HepG2 (cell line): ENCODE data around the gene FGF4. TPM values are rescaled to one million over a fixed set of nuclear protein-coding genes. Genes with fewer than 3 reads are reported as not detected.
A peak's percentile ranks its signal among the peaks of the same experiment; 100 is the strongest.

Experiments used
- ARNT ChIP-seq: fragments of 450-650 bp; IDR thresholded peaks from 2 replicates; pipeline ENCODE4 v1.6.1; 2017
- FOXJ3 ChIP-seq: sonication (generic); formaldehyde crosslinking; IDR thresholded peaks from 2 replicates; pipeline ENCODE4 v1.4.0; 2020; ENCODE audit warnings: missing genetic modification reagents, mild to moderate bottlenecking, borderline replicate concordance
- HOMEZ ChIP-seq: IDR thresholded peaks from 2 replicates; pipeline ENCODE4 v1.6.1; 2016; ENCODE audit warnings: low read depth
- JARID2 ChIP-seq: sonication (generic); formaldehyde crosslinking; IDR thresholded peaks from 2 replicates; pipeline ENCODE4 v1.8.1; 2023; ENCODE audit warnings: missing genetic modification reagents, inconsistent platforms; ENCODE audit not compliant: insufficient replicate concordance
- MEIS1 ChIP-seq: sonication (generic); formaldehyde crosslinking; IDR thresholded peaks from 2 replicates; pipeline ENCODE4 v1.9.0; 2021; ENCODE audit warnings: mild to moderate bottlenecking, missing genetic modification reagents, moderate library complexity, borderline replicate concordance
- MYC ChIP-seq: sonication (generic); formaldehyde crosslinking; IDR thresholded peaks from 2 replicates; pipeline ENCODE4 v1.9.0; 2021; ENCODE audit warnings: missing genetic modification reagents, borderline replicate concordance
- NFYC ChIP-seq: IDR thresholded peaks from 2 replicates; pipeline ENCODE4 v1.6.1; 2016; ENCODE audit warnings: missing genetic modification reagents, missing compliant biosample characterization
- RFX5 ChIP-seq: IDR thresholded peaks from 2 replicates; pipeline ENCODE4 v1.6.1; 2011; ENCODE audit warnings: low read depth, low read length, improper control_type of control experiment
- RORA ChIP-seq: sonication (generic); formaldehyde crosslinking; IDR thresholded peaks from 2 replicates; pipeline ENCODE4 v1.5.0; 2020; ENCODE audit warnings: mild to moderate bottlenecking, missing genetic modification reagents, moderate library complexity
- SRSF1 ChIP-seq: fragments of 200-400 bp; formaldehyde crosslinking; optimal IDR thresholded peaks from 2 replicates; pipeline ENCODE3; 2017; ENCODE audit warnings: mild to moderate bottlenecking, low read depth, low read length, moderate library complexity
- TBL1XR1 ChIP-seq: fragments of 150-350 bp; IDR thresholded peaks from 2 replicates; pipeline ENCODE4 v1.6.1; 2014; ENCODE audit warnings: borderline replicate concordance, low read length; ENCODE audit not compliant: partially characterized antibody
- USF2 ChIP-seq, 2 experiments: sonication (generic) in 1 of 2; formaldehyde crosslinking in 1 of 2; IDR thresholded peaks; 2 replicates each; pipeline versions ENCODE4 v1.5.1 to v1.6.1; 2011 to 2020; ENCODE audit warnings: borderline replicate concordance in 1 of 2, low read depth in 1 of 2, low read length in 1 of 2, mild to moderate bottlenecking in 1 of 2, missing genetic modification reagents in 1 of 2, moderate library complexity in 1 of 2
- ZNF20 ChIP-seq: sonication (generic); formaldehyde crosslinking; IDR thresholded peaks from 2 replicates; pipeline ENCODE4 v1.4.0; 2020; ENCODE audit warnings: mild to moderate bottlenecking, moderate library complexity, missing genetic modification reagents
- ZNF333 ChIP-seq: sonication (generic); formaldehyde crosslinking; IDR thresholded peaks from 2 replicates; pipeline ENCODE4 v1.4.0; 2020; ENCODE audit warnings: mild to moderate bottlenecking, missing genetic modification reagents, borderline replicate concordance
- ZNF792 ChIP-seq: IDR thresholded peaks from 2 replicates; pipeline ENCODE4 v1.6.1; 2016
- ZSCAN25 ChIP-seq: sonication (generic); formaldehyde crosslinking; IDR thresholded peaks from 2 replicates; pipeline ENCODE4 v1.8.0; 2022; ENCODE audit warnings: mild to moderate bottlenecking, missing genetic modification reagents
- polyA plus RNA-seq, 8 experiments: library from polyadenylated mRNA; depleted of rRNA in 3 of 8; stranded (reverse) in 7 of 8; unstranded in 1 of 8; fragments of >200 nt; fragmentation: Illumina TruSeq in 4 of 8; extraction: Trizol in 4 of 8; gene quantifications; 2 replicates each; pipeline versions ENCODE4 v1.2.1 to v1.2.3, GENCODE V29; 2011 to 2016; ENCODE audit warnings: low read depth in 4 of 8, missing spikeins in 1 of 8, mixed read lengths in 1 of 8; ENCODE audit not compliant: insufficient read depth in 1 of 8
- total RNA-seq, 5 experiments: library from RNA; depleted of rRNA; stranded (reverse); fragments of >200 nt; fragmentation: Illumina TruSeq; extraction: Trizol; gene quantifications; 2 replicates each; pipeline ENCODE4 v1.2.3, GENCODE V29; 2016; ENCODE audit warnings: low read depth in 1 of 5
- TF ChIP-seq, protein P1 (sequence below): sonication (generic); formaldehyde crosslinking; IDR thresholded peaks from 2 replicates; pipeline ENCODE4 v1.4.0; 2020; ENCODE audit warnings: missing genetic modification reagents
- TF ChIP-seq, protein P2 (sequence below): IDR thresholded peaks from 2 replicates; pipeline ENCODE4 v1.6.1; 2016; ENCODE audit warnings: mild to moderate bottlenecking
- TF ChIP-seq, protein P3 (sequence below): sonication (generic); formaldehyde crosslinking; IDR thresholded peaks from 2 replicates; pipeline ENCODE4 v1.4.0; 2020; ENCODE audit warnings: missing genetic modification reagents
- TF ChIP-seq, protein P4 (sequence below): sonication (generic); formaldehyde crosslinking; IDR thresholded peaks from 2 replicates; pipeline ENCODE4 v1.4.0; 2020; ENCODE audit warnings: mild to moderate bottlenecking, low read depth, missing genetic modification reagents

The FGF4 gene
- total and polyA plus RNA-seq, 2 of the 13 experiments (the other 11 are each of a cell fraction or from before 2014, with no cell fraction given) = not detected

DNA sequence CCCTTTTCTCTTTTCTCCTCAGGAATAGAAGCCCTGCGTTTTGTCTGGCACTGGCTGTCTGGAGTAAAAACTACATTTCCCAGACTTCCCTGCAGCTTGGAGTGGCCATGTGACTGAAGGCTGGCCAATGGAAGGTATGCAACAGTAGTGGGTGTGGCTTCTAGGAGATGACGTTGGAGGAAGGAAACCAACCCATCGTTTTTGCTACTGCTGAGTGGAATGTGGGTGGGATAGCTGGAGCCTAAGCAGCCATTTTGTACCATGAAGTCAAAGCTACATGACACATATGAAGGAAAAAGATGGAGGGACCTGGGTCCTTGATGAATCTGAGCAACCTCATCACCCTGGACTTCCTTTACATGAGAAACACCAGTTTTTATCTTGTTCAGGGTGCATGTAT is 24.4 kb upstream of the FGF4 start (continued):
- TF ChIP-seq USF2 (IDR thresholded peaks at IDR 0.05; ENCODE audit: low read depth, low read length) (peak; percentile 57), USF2 (CRISPR knock-in tag; IDR thresholded peaks at IDR 0.05; ENCODE audit: borderline replicate concordance) (peak; percentile 79; the same call in 1 of the 2 replicates), FOXJ3 (CRISPR knock-in tag) (no peak), RFX5 (no peak), MYC (no peak), SRSF1 (no peak), MEIS1 (no peak), ARNT (no peak), ZNF333 (no peak), JARID2 (CRISPR knock-in tag) (no peak), ZSCAN25 (CRISPR knock-in tag) (no peak), NFYC (peak; percentile 76), TBL1XR1 (no peak), ZNF20 (CRISPR knock-in tag) (no peak), ZNF792 (CRISPR knock-in tag) (no peak), HOMEZ (CRISPR knock-in tag) (no peak), RORA (no peak)
- TF ChIP-seq, protein P1, sequence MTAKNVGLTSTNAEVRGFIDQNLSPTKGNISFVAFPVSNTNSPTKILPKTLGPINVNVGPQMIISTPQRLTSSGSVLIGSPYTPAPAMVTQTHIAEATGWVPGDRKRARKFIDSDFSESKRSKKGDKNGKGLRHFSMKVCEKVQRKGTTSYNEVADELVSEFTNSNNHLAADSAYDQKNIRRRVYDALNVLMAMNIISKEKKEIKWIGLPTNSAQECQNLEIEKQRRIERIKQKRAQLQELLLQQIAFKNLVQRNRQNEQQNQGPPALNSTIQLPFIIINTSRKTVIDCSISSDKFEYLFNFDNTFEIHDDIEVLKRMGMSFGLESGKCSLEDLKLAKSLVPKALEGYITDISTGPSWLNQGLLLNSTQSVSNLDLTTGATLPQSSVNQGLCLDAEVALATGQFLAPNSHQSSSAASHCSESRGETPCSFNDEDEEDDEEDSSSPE (CRISPR knock-in tag) = no peak
- TF ChIP-seq, protein P2, sequence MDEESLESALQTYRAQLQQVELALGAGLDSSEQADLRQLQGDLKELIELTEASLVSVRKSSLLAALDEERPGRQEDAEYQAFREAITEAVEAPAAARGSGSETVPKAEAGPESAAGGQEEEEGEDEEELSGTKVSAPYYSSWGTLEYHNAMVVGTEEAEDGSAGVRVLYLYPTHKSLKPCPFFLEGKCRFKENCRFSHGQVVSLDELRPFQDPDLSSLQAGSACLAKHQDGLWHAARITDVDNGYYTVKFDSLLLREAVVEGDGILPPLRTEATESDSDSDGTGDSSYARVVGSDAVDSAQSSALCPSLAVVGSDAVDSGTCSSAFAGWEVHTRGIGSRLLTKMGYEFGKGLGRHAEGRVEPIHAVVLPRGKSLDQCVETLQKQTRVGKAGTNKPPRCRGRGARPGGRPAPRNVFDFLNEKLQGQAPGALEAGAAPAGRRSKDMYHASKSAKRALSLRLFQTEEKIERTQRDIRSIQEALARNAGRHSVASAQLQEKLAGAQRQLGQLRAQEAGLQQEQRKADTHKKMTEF = no peak
- TF ChIP-seq, protein P3, sequence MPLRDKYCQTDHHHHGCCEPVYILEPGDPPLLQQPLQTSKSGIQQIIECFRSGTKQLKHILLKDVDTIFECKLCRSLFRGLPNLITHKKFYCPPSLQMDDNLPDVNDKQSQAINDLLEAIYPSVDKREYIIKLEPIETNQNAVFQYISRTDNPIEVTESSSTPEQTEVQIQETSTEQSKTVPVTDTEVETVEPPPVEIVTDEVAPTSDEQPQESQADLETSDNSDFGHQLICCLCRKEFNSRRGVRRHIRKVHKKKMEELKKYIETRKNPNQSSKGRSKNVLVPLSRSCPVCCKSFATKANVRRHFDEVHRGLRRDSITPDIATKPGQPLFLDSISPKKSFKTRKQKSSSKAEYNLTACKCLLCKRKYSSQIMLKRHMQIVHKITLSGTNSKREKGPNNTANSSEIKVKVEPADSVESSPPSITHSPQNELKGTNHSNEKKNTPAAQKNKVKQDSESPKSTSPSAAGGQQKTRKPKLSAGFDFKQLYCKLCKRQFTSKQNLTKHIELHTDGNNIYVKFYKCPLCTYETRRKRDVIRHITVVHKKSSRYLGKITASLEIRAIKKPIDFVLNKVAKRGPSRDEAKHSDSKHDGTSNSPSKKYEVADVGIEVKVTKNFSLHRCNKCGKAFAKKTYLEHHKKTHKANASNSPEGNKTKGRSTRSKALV = no peak
- TF ChIP-seq, protein P4, sequence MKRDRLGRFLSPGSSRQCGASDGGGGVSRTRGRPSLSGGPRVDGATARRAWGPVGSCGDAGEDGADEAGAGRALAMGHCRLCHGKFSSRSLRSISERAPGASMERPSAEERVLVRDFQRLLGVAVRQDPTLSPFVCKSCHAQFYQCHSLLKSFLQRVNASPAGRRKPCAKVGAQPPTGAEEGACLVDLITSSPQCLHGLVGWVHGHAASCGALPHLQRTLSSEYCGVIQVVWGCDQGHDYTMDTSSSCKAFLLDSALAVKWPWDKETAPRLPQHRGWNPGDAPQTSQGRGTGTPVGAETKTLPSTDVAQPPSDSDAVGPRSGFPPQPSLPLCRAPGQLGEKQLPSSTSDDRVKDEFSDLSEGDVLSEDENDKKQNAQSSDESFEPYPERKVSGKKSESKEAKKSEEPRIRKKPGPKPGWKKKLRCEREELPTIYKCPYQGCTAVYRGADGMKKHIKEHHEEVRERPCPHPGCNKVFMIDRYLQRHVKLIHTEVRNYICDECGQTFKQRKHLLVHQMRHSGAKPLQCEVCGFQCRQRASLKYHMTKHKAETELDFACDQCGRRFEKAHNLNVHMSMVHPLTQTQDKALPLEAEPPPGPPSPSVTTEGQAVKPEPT = no peak
